ENCODE measurements around the gene RDH14.

GRCh38 chr2:18531194-18531593 is 29.3 kb downstream of the RDH14 start:
- TF ChIP-seq POLR2AphosphoS5 (IDR thresholded peaks at IDR 0.05) (no peak), CTCF (IDR thresholded peaks at IDR 0.05 in 8 of 11, conservative IDR thresholded peaks at IDR 0.05 in 3 of 11) (no peak)
